Kidney (tissue), 14 donors: ENCODE results near the gene MBOAT2. TPM values are rescaled to one million over a fixed set of nuclear protein-coding genes. Genes with fewer than 3 reads are reported as not detected.

Experiments
- DNase-seq, 5 donors: peaks; one replicate each; pipeline ENCODE4 v3.0.0-alpha.2; 2013 to 2020
- FAIRE-seq: peaks from 2 replicates; lab custom pipeline; 2012; peaks lifted over from hg19 to GRCh38; lab: Jason Lieb, UNC
- H3K27ac ChIP-seq, 2 donors: one replicate each; pipeline ENCODE4 v1.7.0; 2013; ENCODE audit warnings: low read depth in 2 of 2, low read length in 2 of 2, inconsistent platforms in 1 of 2
- H3K27me3 ChIP-seq: one replicate; pipeline ENCODE4 v1.7.1; 2013; ENCODE audit warnings: low read length, inconsistent platforms; ENCODE audit not compliant: control insufficient read depth, insufficient read depth
- H3K36me3 ChIP-seq, 3 donors: one replicate each; pipeline versions ENCODE4 v1.7.0 to v1.7.1; 2013; ENCODE audit warnings: low read length in 3 of 3, control low read depth in 1 of 3, inconsistent platforms in 1 of 3; ENCODE audit not compliant: insufficient read depth in 3 of 3, control insufficient read depth in 2 of 3
- H3K4me1 ChIP-seq, 3 donors: one replicate each; pipeline versions ENCODE4 v1.7.0 to v1.7.1; 2013; ENCODE audit warnings: low read length in 3 of 3, inconsistent platforms in 1 of 3, low read depth in 1 of 3; ENCODE audit not compliant: control insufficient read depth in 2 of 3, insufficient read depth in 2 of 3
- H3K4me3 ChIP-seq, 3 donors: one replicate each; pipeline versions ENCODE4 v1.7.0 to v1.8.1; 2013; ENCODE audit warnings: low read length in 3 of 3, control low read depth in 1 of 3, inconsistent platforms in 1 of 3
- H3K9ac ChIP-seq, 3 donors: one replicate each; pipeline versions ENCODE4 v1.7.0 to v1.7.1; 2013; ENCODE audit warnings: low read length in 3 of 3, control low read depth in 1 of 3, inconsistent platforms in 1 of 3
- H3K9me3 ChIP-seq, 3 donors: one replicate each; pipeline versions ENCODE4 v1.7.0 to v1.7.1; 2013; ENCODE audit warnings: low read length in 3 of 3, control low read depth in 1 of 3, inconsistent platforms in 1 of 3; ENCODE audit not compliant: control insufficient read depth in 2 of 3, insufficient read depth in 1 of 3
- intact Hi-C: fragments of 100-400 bp; cut with DNase I; formaldehyde crosslinking; loops from one replicate; pipeline ENCODE4 v1.11.1; 2022
- polyA plus RNA-seq: library from polyadenylated mRNA; stranded (reverse); fragments of 350-450 nt; fragmentation: Illumina TruSeq; extraction: RNeasy Lipid Tissue Mini Kit (QIAGEN cat#74804); gene quantifications from one replicate; pipeline ENCODE4 v1.2.3, GENCODE V29; 2014; ENCODE audit warnings: low read depth, low replicate concordance; ENCODE audit not compliant: insufficient read depth
- total RNA-seq: library from RNA; stranded (reverse); fragmentation: NEBNext Ultra II Directional; extraction: Animal tissue kit (Norgen Biotek cat#: 25700); gene quantifications from one replicate; pipeline ENCODE4 v1.2.1, GENCODE V29; 2021
- TF ChIP-seq, protein P1 (sequence below): IDR thresholded peaks from 3 replicates; pipeline ENCODE4 v1.5.1; 2012; ENCODE audit warnings: mild to moderate bottlenecking, moderate library complexity, borderline replicate concordance; ENCODE audit not compliant: insufficient read depth; ENCODE audit errors: extremely low read depth
- donor health status: control.
- donor health status: control.
- donor health status: control.
- donor health status: control.
- donor health status: control.
- donor health status: DM: yes; HTN: yes; CAD: no.
- donor health status: Normal renal cell carcinoma (clear cell type).

Gene MBOAT2
- total and polyA plus RNA-seq, 2 donors from 2014 or later: 15.9 to 28.6 TPM

DNA sequence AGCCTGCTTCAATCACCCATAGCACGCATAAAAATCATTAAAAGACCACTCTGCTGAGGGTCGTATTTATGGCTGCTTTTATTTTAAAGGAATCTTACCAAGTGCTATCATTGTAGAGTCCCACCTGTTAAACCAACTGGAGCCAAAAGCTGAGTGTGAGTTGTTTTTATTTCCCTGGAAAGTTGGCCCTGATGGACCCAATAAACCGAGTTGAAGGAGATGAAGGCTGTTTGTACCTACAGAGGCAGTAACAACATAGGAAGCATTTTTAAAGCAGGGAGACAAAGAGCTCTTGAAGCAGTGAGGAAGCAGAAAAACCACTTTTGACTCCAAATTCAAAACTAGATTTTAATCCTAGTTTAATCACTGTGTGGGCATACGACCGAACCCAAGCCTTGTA lies 6.4 kb downstream of the MBOAT2 start:
- no peak overlapping the region for H3K27ac ChIP-seq
- intact Hi-C loops: no loop called here
- H3K36me3 ChIP-seq: no peaks in the 10 kb centered on the region
- no peak overlapping the region for H3K9ac ChIP-seq
- no peaks in the 10 kb centered on the region for H3K27me3 ChIP-seq
- FAIRE-seq (no peak), DNase-seq (no peak)
- TF ChIP-seq, protein P1, sequence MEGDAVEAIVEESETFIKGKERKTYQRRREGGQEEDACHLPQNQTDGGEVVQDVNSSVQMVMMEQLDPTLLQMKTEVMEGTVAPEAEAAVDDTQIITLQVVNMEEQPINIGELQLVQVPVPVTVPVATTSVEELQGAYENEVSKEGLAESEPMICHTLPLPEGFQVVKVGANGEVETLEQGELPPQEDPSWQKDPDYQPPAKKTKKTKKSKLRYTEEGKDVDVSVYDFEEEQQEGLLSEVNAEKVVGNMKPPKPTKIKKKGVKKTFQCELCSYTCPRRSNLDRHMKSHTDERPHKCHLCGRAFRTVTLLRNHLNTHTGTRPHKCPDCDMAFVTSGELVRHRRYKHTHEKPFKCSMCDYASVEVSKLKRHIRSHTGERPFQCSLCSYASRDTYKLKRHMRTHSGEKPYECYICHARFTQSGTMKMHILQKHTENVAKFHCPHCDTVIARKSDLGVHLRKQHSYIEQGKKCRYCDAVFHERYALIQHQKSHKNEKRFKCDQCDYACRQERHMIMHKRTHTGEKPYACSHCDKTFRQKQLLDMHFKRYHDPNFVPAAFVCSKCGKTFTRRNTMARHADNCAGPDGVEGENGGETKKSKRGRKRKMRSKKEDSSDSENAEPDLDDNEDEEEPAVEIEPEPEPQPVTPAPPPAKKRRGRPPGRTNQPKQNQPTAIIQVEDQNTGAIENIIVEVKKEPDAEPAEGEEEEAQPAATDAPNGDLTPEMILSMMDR: no peak
- H3K4me3 ChIP-seq: no peak overlapping the region
- H3K4me1 ChIP-seq: no peaks in the 10 kb centered on the region
- no peaks in the 10 kb centered on the region for H3K9me3 ChIP-seq

DNA sequence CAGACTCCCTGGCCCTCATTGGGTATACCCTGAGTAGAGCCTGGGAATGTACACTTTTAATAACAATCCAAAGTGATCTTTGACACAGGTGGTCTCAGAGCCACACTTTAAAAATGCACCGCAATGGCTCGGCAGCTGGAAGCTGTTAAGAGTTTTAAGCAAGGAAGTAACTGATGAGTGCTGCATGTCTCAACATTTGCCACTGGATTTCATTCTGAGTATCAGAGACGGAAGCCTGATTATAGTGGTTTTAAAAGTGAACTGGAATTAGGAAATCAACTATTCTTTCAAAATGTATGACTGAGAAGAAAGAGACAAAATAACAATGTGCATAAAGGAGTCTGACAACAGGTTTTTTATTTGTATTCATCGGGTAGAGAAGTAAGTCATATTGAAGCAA lies 7.5 kb downstream of the MBOAT2 start:
- no peak overlapping the region for H3K27ac ChIP-seq
- no peaks in the 10 kb centered on the region for H3K4me1 ChIP-seq
- intact Hi-C loops: no loop called here
- TF ChIP-seq, protein P1: no peak
- H3K27me3 ChIP-seq: no peaks in the 10 kb centered on the region
- no peak overlapping the region for H3K9ac ChIP-seq
- FAIRE-seq (no peak), DNase-seq (no peak)
- no peaks in the 10 kb centered on the region for H3K36me3 ChIP-seq
- H3K4me3 ChIP-seq: no peak overlapping the region
- H3K9me3 ChIP-seq: no peaks in the 10 kb centered on the region

DNA sequence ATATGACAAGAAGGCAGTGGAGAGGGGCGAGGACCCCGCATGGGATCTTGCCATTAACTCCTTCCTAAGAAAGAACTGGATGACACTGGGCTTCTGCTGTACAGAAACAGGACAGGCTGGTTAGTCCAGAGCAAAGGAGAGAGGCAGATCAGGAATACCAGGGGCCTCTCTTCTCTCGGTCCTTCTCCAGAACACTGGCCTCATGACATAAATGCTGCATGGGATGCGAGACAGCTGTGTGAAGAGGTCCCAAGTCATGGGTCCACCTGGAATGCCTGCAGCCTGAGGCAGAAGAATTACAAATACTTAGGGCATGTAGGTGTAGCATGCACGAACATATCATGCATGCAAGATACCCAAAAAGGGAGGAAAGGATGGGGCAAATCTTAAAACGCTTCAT lies 9.1 kb downstream of the MBOAT2 start:
- no peaks in the 10 kb centered on the region for H3K36me3 ChIP-seq
- no peak for DNase-seq
- FAIRE-seq: no peak
- H3K27me3 ChIP-seq: no peaks in the 10 kb centered on the region
- no peak overlapping the region for H3K4me3 ChIP-seq
- H3K9ac ChIP-seq: no peak overlapping the region
- intact Hi-C loops: no loop called here
- no peaks in the 10 kb centered on the region for H3K4me1 ChIP-seq
- TF ChIP-seq, protein P1: no peak
- H3K27ac ChIP-seq: no peak overlapping the region
- no peaks in the 10 kb centered on the region for H3K9me3 ChIP-seq

- TF ChIP-seq, protein P1: no peak
- no peaks in the 10 kb centered on the region for H3K27me3 ChIP-seq
- no peak for FAIRE-seq
Observed at GRCh38 chr2:8993902-8994278, 9.6 kb downstream of the MBOAT2 start.

More at GRCh38 chr2:8993902-8994278, 9.6 kb downstream of the MBOAT2 start:
- DNase-seq: no peak
- Histone ChIP-seq H3K9ac (no peak overlapping the region), H3K27ac (no peak overlapping the region), H3K36me3 (no peaks in the 10 kb centered on the region), H3K4me1 (no peaks in the 10 kb centered on the region), H3K4me3 (no peak overlapping the region), H3K9me3 (no peaks in the 10 kb centered on the region)
- intact Hi-C loops: no loop called here
